H1 (cell line): ENCODE data around the gene FAM53A. TPM values are rescaled to one million over a fixed set of nuclear protein-coding genes. Genes with fewer than 3 reads are reported as not detected.
A peak's percentile ranks its signal among the peaks of the same experiment; 100 is the strongest.

Experiments used
- CTCF ChIA-PET: fragments of 300-600 bp; sonication (Branson Sonifier 250); formaldehyde crosslinking; loops from one replicate; lab custom pipeline; 2021; ENCODE audit not compliant: partially characterized antibody; lab: Charles Lee
- POLR2A ChIA-PET: fragments of 300-600 bp; sonication (Branson Sonifier 250); formaldehyde crosslinking; loops from one replicate; lab custom pipeline; 2021; ENCODE audit warnings: inconsistent platforms; ENCODE audit not compliant: partially characterized antibody; lab: Charles Lee
- DNase-seq, 2 experiments: peaks; one replicate each; pipeline versions ENCODE4 v3.0.0 to v3.0.0-alpha.2; 2010 to 2022; ENCODE audit warnings: low spot score in 2 of 2, low read depth in 1 of 2, mixed read lengths in 1 of 2
- FAIRE-seq: peaks from 2 replicates; lab custom pipeline; 2011; peaks lifted over from hg19 to GRCh38; lab: Jason Lieb, UNC
- H2AFZ ChIP-seq: 2 replicates; pipeline ENCODE4 v1.8.1; 2012; ENCODE audit warnings: low read length, inconsistent platforms
- H2AK5ac ChIP-seq: 2 replicates; pipeline ENCODE4 v1.6.1; 2013; ENCODE audit warnings: low read depth, low read length
- H2BK120ac ChIP-seq: replicated peaks from 2 replicates; pipeline ENCODE3; 2013; ENCODE audit warnings: low read depth, low read length, inconsistent platforms
- H2BK12ac ChIP-seq: 2 replicates; pipeline ENCODE4 v1.6.1; 2013; ENCODE audit warnings: low read depth, low read length
- H2BK15ac ChIP-seq: 2 replicates; pipeline ENCODE4 v1.6.1; 2013; ENCODE audit warnings: low read length
- H2BK20ac ChIP-seq: 2 replicates; pipeline ENCODE4 v1.6.1; 2013; ENCODE audit warnings: low read length
- H2BK5ac ChIP-seq: 2 replicates; pipeline ENCODE4 v1.6.1; 2013; ENCODE audit warnings: low read depth, low read length
- H3K14ac ChIP-seq: 2 replicates; pipeline ENCODE4 v1.6.1; 2013; ENCODE audit warnings: inconsistent platforms; ENCODE audit not compliant: insufficient read length
- H3K18ac ChIP-seq: 2 replicates; pipeline ENCODE4 v1.6.1; 2013; ENCODE audit warnings: low read length; ENCODE audit errors: extremely low read depth
- H3K23ac ChIP-seq: 2 replicates; pipeline ENCODE4 v1.6.1; 2013; ENCODE audit warnings: inconsistent platforms; ENCODE audit not compliant: insufficient read length
- H3K23me2 ChIP-seq: 2 replicates; pipeline ENCODE4 v1.6.1; 2013; ENCODE audit warnings: low read depth, low read length
- H3K27ac ChIP-seq: 2 replicates; pipeline ENCODE4 v1.6.1; 2011; ENCODE audit warnings: low read depth, low read length, inconsistent platforms
- H3K27me3 ChIP-seq, 4 experiments: replicated peaks in 1 of 4; 1 replicate in 1 of 4; 2 replicates in 3 of 4; pipeline versions ENCODE4 v1.6.1 to v1.8.1; 2011 to 2013; ENCODE audit warnings: low read length in 3 of 4, mild to moderate bottlenecking in 3 of 4, inconsistent platforms in 2 of 4, mixed read lengths in 2 of 4, moderate library complexity in 1 of 4; ENCODE audit not compliant: control insufficient read depth in 3 of 4, insufficient read depth in 3 of 4; ENCODE audit errors: extremely low read depth in 1 of 4
- H3K36me3 ChIP-seq, 4 experiments: 2 replicates each; pipeline versions ENCODE4 v1.6.1 to v1.8.1; 2011 to 2013; ENCODE audit warnings: mild to moderate bottlenecking in 4 of 4, low read length in 3 of 4, moderate library complexity in 2 of 4, control low read depth in 1 of 4, inconsistent platforms in 1 of 4; ENCODE audit not compliant: insufficient read depth in 4 of 4, control insufficient read depth in 2 of 4
- H3K4ac ChIP-seq: replicated peaks from 2 replicates; pipeline ENCODE3; 2013; ENCODE audit warnings: low read length, low read depth, mixed read lengths, inconsistent platforms; ENCODE audit not compliant: insufficient read length
- H3K4me1 ChIP-seq, 4 experiments: replicated peaks in 1 of 4; 1 replicate in 1 of 4; 2 replicates in 3 of 4; pipeline versions ENCODE4 v1.6.1 to v1.8.1; 2011 to 2013; ENCODE audit warnings: low read length in 3 of 4, inconsistent platforms in 2 of 4, mixed read lengths in 1 of 4; ENCODE audit not compliant: insufficient read depth in 4 of 4, control insufficient read depth in 3 of 4
- H3K4me2 ChIP-seq, 2 experiments: 2 replicates each; pipeline versions ENCODE4 v1.6.1 to v1.8.1; 2011 to 2013; ENCODE audit warnings: low read depth in 2 of 2, low read length in 2 of 2, control low read depth in 1 of 2, inconsistent platforms in 1 of 2, mild to moderate bottlenecking in 1 of 2; ENCODE audit not compliant: insufficient read depth in 1 of 2
- H3K4me3 ChIP-seq, 4 experiments: fragments of 200-600, 300-600 bp in 1 of 4; sonication (generic), shearing (Covaris generic), sonication (Bioruptor Twin) in 1 of 4; 2 replicates each; pipeline versions ENCODE4 v1.5.1 to v1.8.1; 2011 to 2016; ENCODE audit warnings: low read length in 4 of 4, low read depth in 3 of 4, control low read depth in 2 of 4, inconsistent platforms in 2 of 4, mild to moderate bottlenecking in 2 of 4, mixed read lengths in 1 of 4, moderate library complexity in 1 of 4; ENCODE audit not compliant: insufficient read depth in 2 of 4; ENCODE audit errors: extremely low read depth in 1 of 4
- H3K56ac ChIP-seq: replicated peaks from 2 replicates; pipeline ENCODE3; 2013; ENCODE audit warnings: low read depth, mild to moderate bottlenecking, mixed read lengths, low read length, inconsistent platforms; ENCODE audit not compliant: insufficient read length
- H3K79me1 ChIP-seq: 2 replicates; pipeline ENCODE4 v1.6.1; 2013; ENCODE audit warnings: low read depth, low read length, control low read depth
- H3K79me2 ChIP-seq, 2 experiments: 2 replicates each; pipeline versions ENCODE4 v1.6.1 to v1.8.1; 2012 to 2013; ENCODE audit warnings: low read length in 2 of 2, mild to moderate bottlenecking in 2 of 2, inconsistent platforms in 1 of 2; ENCODE audit not compliant: insufficient read depth in 2 of 2, control insufficient read depth in 1 of 2
- H3K9ac ChIP-seq, 4 experiments: replicated peaks in 1 of 4; 1 replicate in 1 of 4; 2 replicates in 3 of 4; pipeline versions ENCODE4 v1.6.1 to v1.8.1; 2011 to 2013; ENCODE audit warnings: low read depth in 3 of 4, low read length in 3 of 4, control low read depth in 2 of 4, mild to moderate bottlenecking in 2 of 4, moderate library complexity in 2 of 4, inconsistent platforms in 1 of 4; ENCODE audit errors: extremely low read depth in 1 of 4
- H3K9me3 ChIP-seq, 2 experiments: 2 replicates each; pipeline versions ENCODE4 v1.6.1 to v1.8.1; 2012 to 2013; ENCODE audit warnings: mild to moderate bottlenecking in 2 of 2, moderate library complexity in 2 of 2, control low read depth in 1 of 2, inconsistent platforms in 1 of 2, low read depth in 1 of 2, low read length in 1 of 2, mixed read lengths in 1 of 2; ENCODE audit not compliant: insufficient read depth in 2 of 2
- H4K20me1 ChIP-seq, 2 experiments: replicated peaks in 1 of 2; 2 replicates each; pipeline versions ENCODE3 to v1.8.1; 2011 to 2013; ENCODE audit warnings: inconsistent platforms in 2 of 2, low read length in 2 of 2, mild to moderate bottlenecking in 1 of 2; ENCODE audit not compliant: insufficient read depth in 2 of 2, control insufficient read depth in 1 of 2
- H4K5ac ChIP-seq: 2 replicates; pipeline ENCODE4 v1.6.1; 2013; ENCODE audit warnings: low read length, low read depth, mixed read lengths, inconsistent platforms; ENCODE audit not compliant: insufficient read length
- H4K8ac ChIP-seq: 2 replicates; pipeline ENCODE4 v1.8.0; 2013; ENCODE audit warnings: mild to moderate bottlenecking, moderate library complexity, low read length, inconsistent platforms; ENCODE audit not compliant: insufficient read depth; ENCODE audit errors: extremely low read depth
- H4K91ac ChIP-seq: replicated peaks from 2 replicates; pipeline ENCODE3; 2013; ENCODE audit warnings: low read length, mixed read lengths, inconsistent platforms; ENCODE audit not compliant: insufficient read length
- CHD2 ChIP-seq: IDR thresholded peaks from 2 replicates; pipeline ENCODE4 v1.6.1; 2012; ENCODE audit warnings: low read length, improper control_type of control experiment
- HDAC2 ChIP-seq, 2 experiments: fragments of 300-600 bp in 1 of 2; sonication (generic) in 1 of 2; IDR thresholded peaks; 2 replicates each; pipeline ENCODE4 v1.6.1; 2011 to 2012; ENCODE audit warnings: low read depth in 2 of 2, low read length in 2 of 2, mild to moderate bottlenecking in 2 of 2, moderate library complexity in 2 of 2, borderline replicate concordance in 1 of 2, inconsistent platforms in 1 of 2
- PHF8 ChIP-seq: fragments of 200-600 bp; sonication (generic); conservative IDR thresholded peaks from 2 replicates; pipeline ENCODE4 v1.7.1; 2012; ENCODE audit warnings: low read depth, mild to moderate bottlenecking, inconsistent platforms, low read length, moderate library complexity
- WGBS, 2 experiments: shearing (Covaris generic) in 1 of 2; methylation state at CpG; one replicate each; pipeline versions ENCODE4 v1.1.6 to v1.1.7; 2013 to 2015; ENCODE audit warnings: low lambda C conversion rate in 2 of 2, mixed read lengths in 2 of 2, inconsistent platforms in 1 of 2, low coverage in 1 of 2, missing lambda C conversion rate in 1 of 2; ENCODE audit not compliant: insufficient replicate concordance in 2 of 2, insufficient coverage in 1 of 2, insufficient read length in 1 of 2; ENCODE audit errors: extremely low coverage in 1 of 2, missing lambda C conversion rate in 1 of 2; 5-methylcytosine and 5-hydroxymethylcytosine counted together
- polyA plus RNA-seq, 7 experiments: library from polyadenylated mRNA; depleted of rRNA in 3 of 7; stranded (reverse) in 5 of 7; unstranded in 2 of 7; fragments of >200 nt in 5 of 7; fragments of 200-250 nt in 2 of 7; gene quantifications; 1 replicate in 5 of 7; 2 replicates in 1 of 7; 4 replicates in 1 of 7; pipeline versions ENCODE4 v1.2.1 to v1.2.3, GENCODE V29; 2011 to 2013; ENCODE audit warnings: missing spikeins in 2 of 7, mixed read lengths in 2 of 7
- total RNA-seq: library from RNA; stranded (reverse); fragmentation: NEBNext Ultra II Directional; extraction: Animal tissue kit (Norgen Biotek cat#: 25700); gene quantifications from 2 replicates; pipeline ENCODE4 v1.2.1, GENCODE V29; 2021

FAM53A gene
- total and polyA plus RNA-seq, 2 of the 8 experiments (the other 6 are each of a cell fraction or from before 2014, with no cell fraction given) = 1.9 to 2.0 TPM

DNA sequence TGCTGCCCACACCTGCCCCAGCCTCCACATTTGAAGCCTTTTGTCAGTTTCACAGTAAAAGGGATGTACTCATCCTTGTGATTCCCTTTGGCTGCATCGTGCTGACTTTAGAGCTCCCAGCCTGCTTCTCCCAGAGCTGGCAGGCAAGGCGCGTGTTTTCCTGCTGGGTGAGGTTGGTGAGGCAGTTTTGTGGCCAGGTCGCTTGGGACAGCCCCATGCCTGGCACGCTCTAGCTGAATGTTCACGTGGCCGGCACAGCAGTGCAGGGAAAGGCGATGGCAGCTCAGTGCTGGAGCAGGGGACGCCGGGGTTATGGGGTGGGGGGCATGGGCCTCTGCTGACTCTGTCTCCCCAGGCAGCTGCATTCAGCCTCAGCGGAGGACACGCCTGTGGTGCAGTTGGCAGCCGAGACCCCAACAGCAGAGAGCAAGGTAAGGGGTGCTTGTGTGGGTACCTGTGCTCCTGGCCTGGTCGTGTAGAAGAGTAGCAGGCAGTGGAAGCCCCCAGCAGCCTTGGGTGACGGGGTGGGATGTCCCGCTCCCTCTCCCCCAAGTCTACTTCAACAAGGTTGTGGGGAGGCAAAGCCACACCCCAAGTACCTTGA is 46.5 kb upstream of the FAM53A start:
- Histone ChIP-seq H2BK5ac (no peak overlapping the region), H3K56ac (no peak overlapping the region), H2BK15ac (no peak overlapping the region), H4K5ac (no peak overlapping the region), H2BK20ac (no peak overlapping the region), H3K27ac (no peak overlapping the region), H3K36me3 (peaks cover 60 to 79% (median 72%) of the 10 kb centered on the region in 4 experiments), H2AK5ac (no peak overlapping the region), H3K4me2 (no peak overlapping the region), H2BK120ac (no peak overlapping the region), H4K20me1 (peaks cover 26 to 30% of the 10 kb centered on the region in 2 experiments), H3K4me3 (no peak overlapping the region), H3K23ac (no peak overlapping the region), H3K79me2 (peaks cover 0 to 22% of the 10 kb centered on the region in 2 experiments; a peak in 2 of 4 replicates), H3K9ac (peak overlapping the region in 1 of 4 experiments; percentile 6; a peak in 1 of 7 replicates), H3K79me1 (peaks cover 9% of the 10 kb centered on the region), H3K4ac (no peak overlapping the region), H2BK12ac (no peak overlapping the region), H3K9me3 (no peaks in the 10 kb centered on the region), H3K27me3 (no peaks in the 10 kb centered on the region), H3K23me2 (no peaks in the 10 kb centered on the region), H3K4me1 (no peaks in the 10 kb centered on the region), H2AFZ (no peak overlapping the region), H4K8ac (0 out of 2 replicates have a peak overlapping the region, but pooled peaks have one; percentile 63), H3K18ac (no peak overlapping the region), H4K91ac (no peak overlapping the region), H3K14ac (no peak overlapping the region)
- 89% methylated on average over 12 of the region's 16 CpGs; no CpG with 5 or more reads in 1 of the 2 experiments for WGBS, 2 experiments
- POLR2A ChIA-PET = interaction anchor here (0.9 to 2.7 kb wide), 6 partner anchors 9 to 19 kb away, joined by 3 to 15 read pairs (median 4); partner anchors contain the start of genes SLBP, TACC3 and TMEM129
- CTCF ChIA-PET = interaction anchor here (0.6 to 18.6 kb wide), 34 partner anchors 10 to 375 kb away, joined by 3 to 326 read pairs (median 4); no protein-coding TSS in a partner anchor
- DNase-seq = no peak
- FAIRE-seq = no peak
- TF ChIP-seq PHF8 (no peak), CHD2 (no peak), HDAC2 (IDR thresholded peaks at IDR 0.05; ENCODE audit: borderline replicate concordance in 1 of 2, low read depth in 2 of 2, low read length in 2 of 2) (no peak)
